GM12878 (cell line): ENCODE measurements around the gene PIWIL4. TPM values are rescaled to one million over a fixed set of nuclear protein-coding genes. Genes with fewer than 3 reads are reported as not detected.

Source experiments
- ATAC-seq: fragments of 200-7000 bp; cut with Tn5 transposase; 3 replicates; pipeline ENCODE4 v1.9.1; 2020; ENCODE audit warnings: mild to moderate bottlenecking, moderate library complexity
- BruUV-seq: library from RNA; stranded (reverse); fragments of 400-500 nt; replicated peaks from 2 replicates; lab custom pipeline; 2021; lab: Mats Ljungman, UMichigan
- CTCF ChIA-PET: fragments of 300-600 bp; sonication (Branson Sonifier 250); formaldehyde crosslinking; extraction: SDS; loops from one replicate; lab custom pipeline; 2021; ENCODE audit warnings: inconsistent platforms; lab: Yijun Ruan, JAX
- POLR2A ChIA-PET: fragments of 350-600 bp; formaldehyde crosslinking; extraction: SDS; loops from one replicate; lab custom pipeline; 2021; ENCODE audit warnings: inconsistent platforms; lab: Charles Lee
- RAD21 ChIA-PET: fragments of 300-600 bp; sonication (Branson Sonifier 250); formaldehyde crosslinking; loops from one replicate; lab custom pipeline; 2023; ENCODE audit warnings: antibody characterized with exemption; ENCODE audit not compliant: unreplicated experiment; lab: Charles Lee
- SMC1A ChIA-PET: fragments of 300-600 bp; sonication (Branson Sonifier 250); formaldehyde crosslinking; loops from one replicate; lab custom pipeline; 2023; ENCODE audit not compliant: unreplicated experiment, uncharacterized antibody; lab: Charles Lee
- DNase-seq: peaks from one replicate; pipeline ENCODE4 v3.0.0-alpha.2; 2011; ENCODE audit warnings: low read depth, low spot score
- FAIRE-seq: peaks from 3 replicates; lab custom pipeline; 2011; peaks lifted over from hg19 to GRCh38; lab: Jason Lieb, UNC
- H2AFZ ChIP-seq: 2 replicates; pipeline ENCODE4 v1.6.0; 2011; ENCODE audit warnings: low read depth, low read length, control low read depth; ENCODE audit not compliant: control insufficient read depth
- H3K27ac ChIP-seq: 2 replicates; pipeline ENCODE4 v1.5.1; 2011; ENCODE audit warnings: control low read depth; ENCODE audit not compliant: control insufficient read depth, insufficient read depth
- H3K27me3 ChIP-seq, 2 experiments: replicated peaks in 1 of 2; 2 replicates each; pipeline versions ENCODE4 v1.6.0 to v1.6.1; 2011; ENCODE audit warnings: low read length in 1 of 2; ENCODE audit not compliant: control insufficient read depth in 2 of 2, insufficient read depth in 2 of 2
- H3K36me3 ChIP-seq, 2 experiments: 2 replicates each; pipeline ENCODE4 v1.5.1; 2011; ENCODE audit warnings: low read length in 1 of 2; ENCODE audit not compliant: control insufficient read depth in 2 of 2, insufficient read depth in 2 of 2
- H3K4me1 ChIP-seq: 2 replicates; pipeline ENCODE4 v1.6.1; 2011; ENCODE audit warnings: mild to moderate bottlenecking, low read length, moderate library complexity, mixed read lengths; ENCODE audit not compliant: control insufficient read depth, insufficient read depth
- H3K4me2 ChIP-seq: 2 replicates; pipeline ENCODE4 v1.6.0; 2011; ENCODE audit warnings: control low read depth; ENCODE audit not compliant: control insufficient read depth, insufficient read depth
- H3K4me3 ChIP-seq: fragments of 200-600 bp; sonication (generic); 2 replicates; pipeline ENCODE4 v1.5.1; 2016
- H3K79me2 ChIP-seq: 2 replicates; pipeline ENCODE4 v1.6.0; 2011; ENCODE audit warnings: low read length; ENCODE audit not compliant: control insufficient read depth, insufficient read depth
- H3K9ac ChIP-seq: 2 replicates; pipeline ENCODE4 v1.8.0; 2011; ENCODE audit warnings: low read length, control low read depth, mixed read lengths; ENCODE audit not compliant: control insufficient read depth, insufficient read depth
- H3K9me3 ChIP-seq: replicated peaks from 3 replicates; pipeline ENCODE4 v1.5.1; 2011; ENCODE audit warnings: mild to moderate bottlenecking, low read length; ENCODE audit not compliant: control insufficient read depth, insufficient read depth
- H4K20me1 ChIP-seq: 2 replicates; pipeline ENCODE4 v1.6.0; 2011; ENCODE audit not compliant: control insufficient read depth, insufficient read depth
- BRCA1 ChIP-seq: IDR thresholded peaks from 2 replicates; pipeline ENCODE4 v1.6.1; 2011; ENCODE audit warnings: low read depth, low read length, improper control_type of control experiment
- JUND ChIP-seq: IDR thresholded peaks from 2 replicates; pipeline ENCODE4 v1.6.1; 2012; ENCODE audit warnings: low read depth, mild to moderate bottlenecking, low read length, improper control_type of control experiment, moderate library complexity
- POLR2A ChIP-seq: IDR thresholded peaks from 2 replicates; pipeline ENCODE4 v1.6.1; 2011; ENCODE audit warnings: low read depth, mild to moderate bottlenecking, low read length
- TARDBP ChIP-seq: IDR thresholded peaks from 2 replicates; pipeline ENCODE4 v1.6.1; 2016; ENCODE audit warnings: borderline replicate concordance
- TBL1XR1 ChIP-seq: IDR thresholded peaks from 2 replicates; pipeline ENCODE4 v1.6.1; 2012; ENCODE audit warnings: low read depth, low read length, improper control_type of control experiment
- TCF3 ChIP-seq: IDR thresholded peaks from 2 replicates; pipeline ENCODE4 v1.6.1; 2012; ENCODE audit warnings: low read depth, mild to moderate bottlenecking, low read length, borderline replicate concordance; ENCODE audit not compliant: insufficient read depth
- ZNF384 ChIP-seq: IDR thresholded peaks from 2 replicates; pipeline ENCODE4 v1.6.1; 2012; ENCODE audit warnings: low read depth, mild to moderate bottlenecking, low read length, improper control_type of control experiment, borderline replicate concordance
- WGBS: methylation state at CpG from one replicate; pipeline ENCODE4 v1.1.6; 2016; ENCODE audit warnings: low lambda C conversion rate; ENCODE audit not compliant: insufficient replicate concordance, insufficient coverage; ENCODE audit errors: missing lambda C conversion rate; 5-methylcytosine and 5-hydroxymethylcytosine counted together
- in situ Hi-C: fragments of 300-500 bp; cut with MboI; formaldehyde crosslinking; loops from 9 replicates; pipeline ENCODE4 v1.14.3; 2018; ENCODE audit warnings: mixed read lengths
- intact Hi-C: fragments of 100-400 bp; cut with micrococcal nuclease; formaldehyde crosslinking; loops from one replicate; pipeline ENCODE4 v1.14.2; 2022; ENCODE audit not compliant: unreplicated experiment
- polyA plus RNA-seq, 11 experiments: library from polyadenylated mRNA; depleted of rRNA in 4 of 11; unstranded in 6 of 11; stranded (reverse) in 5 of 11; fragments of >200 nt; fragmentation: Nextera tagmentation in 4 of 11; fragmentation: Illumina TruSeq in 1 of 11; extraction: Ambion mirVana in 4 of 11; extraction: Trizol in 1 of 11; gene quantifications; 1 replicate in 1 of 11; 2 replicates in 10 of 11; pipeline versions ENCODE4 v1.2.1 to v1.2.3, GENCODE V29; 2011 to 2016; ENCODE audit warnings: inconsistent platforms in 2 of 11, missing spikeins in 2 of 11, low read depth in 1 of 11
- total RNA-seq, 4 experiments: library from RNA; depleted of rRNA in 3 of 4; stranded (reverse); fragments of >200 nt in 3 of 4; fragmentation: Illumina TruSeq in 1 of 4; extraction: Trizol in 1 of 4; gene quantifications; 2 replicates each; pipeline versions ENCODE4 v1.2.1 to v1.2.3, GENCODE V29; 2013 to 2021
- TF ChIP-seq, protein P1 (sequence below): fragments of 150-350 bp; IDR thresholded peaks from 2 replicates; pipeline ENCODE4 v1.6.1; 2014; ENCODE audit warnings: mild to moderate bottlenecking, low read depth, low read length

The PIWIL4 gene
- total and polyA plus RNA-seq, 10 of the 15 experiments (the other 5 are each of a cell fraction or from before 2014, with no cell fraction given) = 0.23 to 13.3 (median 0.47) TPM

DNA sequence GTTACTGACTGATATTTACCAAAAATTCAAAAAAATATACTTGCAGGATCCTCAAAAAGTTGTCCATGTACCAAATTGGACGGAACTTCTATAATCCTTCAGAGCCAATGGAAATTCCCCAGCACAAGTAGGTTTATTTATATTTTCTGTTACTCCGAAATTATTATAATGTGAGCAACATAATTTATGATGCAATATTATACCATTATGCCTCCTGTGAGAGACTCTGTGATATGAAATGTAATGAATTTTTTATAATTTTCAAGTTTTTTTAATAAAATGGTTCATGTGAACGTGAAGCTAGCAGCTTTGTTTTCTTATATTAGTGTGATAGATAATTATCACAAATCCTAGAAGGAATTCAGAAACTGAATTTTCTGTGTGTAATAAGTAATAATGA, 18.2 kb downstream of the PIWIL4 start:
- RAD21 ChIA-PET = interaction anchor here (1.2 to 5.4 kb wide), 6 partner anchors 11 to 67 kb away, joined by 3 to 86 read pairs (median 9); no protein-coding TSS in a partner anchor
- Histone ChIP-seq H3K27ac (no peak overlapping the region), H2AFZ (no peak overlapping the region), H3K4me2 (no peak overlapping the region), H3K79me2 (peaks cover 2% of the 10 kb centered on the region), H3K27me3 (no peaks in the 10 kb centered on the region), H3K9me3 (no peaks in the 10 kb centered on the region), H3K4me3 (no peak overlapping the region), H3K4me1 (peaks cover 22% of the 10 kb centered on the region), H3K9ac (no peak overlapping the region), H4K20me1 (no peaks in the 10 kb centered on the region), H3K36me3 (no peaks in the 10 kb centered on the region)
- CTCF ChIA-PET = interaction anchor here (1.0 to 10.7 kb wide), 7 partner anchors 6 to 66 kb away, joined by 3 to 100 read pairs (median 19); no protein-coding TSS in a partner anchor
- intact Hi-C loops = no loop called here
- FAIRE-seq (no peak), DNase-seq (no peak), ATAC-seq (no peak)
- in situ Hi-C loops = no loop called here
- SMC1A ChIA-PET = interaction anchor here (2.3 to 13.6 kb wide), 5 partner anchors 12 to 65 kb away, joined by 10 to 145 read pairs (median 107); no protein-coding TSS in a partner anchor
- WGBS = 65% methylated on average over 3 of the region's 3 CpGs
- POLR2A ChIA-PET = interaction anchor here (1.0 to 3.9 kb wide), 7 partner anchors 8 to 50 kb away, joined by 3 to 24 read pairs (median 6); no protein-coding TSS in a partner anchor
- no TSS peak for BruUV-seq
- TF ChIP-seq ZNF384 (no peak), POLR2A (no peak), BRCA1 (no peak), JUND (no peak), TCF3 (no peak), TARDBP (no peak), TBL1XR1 (no peak)
- TF ChIP-seq, protein P1, sequence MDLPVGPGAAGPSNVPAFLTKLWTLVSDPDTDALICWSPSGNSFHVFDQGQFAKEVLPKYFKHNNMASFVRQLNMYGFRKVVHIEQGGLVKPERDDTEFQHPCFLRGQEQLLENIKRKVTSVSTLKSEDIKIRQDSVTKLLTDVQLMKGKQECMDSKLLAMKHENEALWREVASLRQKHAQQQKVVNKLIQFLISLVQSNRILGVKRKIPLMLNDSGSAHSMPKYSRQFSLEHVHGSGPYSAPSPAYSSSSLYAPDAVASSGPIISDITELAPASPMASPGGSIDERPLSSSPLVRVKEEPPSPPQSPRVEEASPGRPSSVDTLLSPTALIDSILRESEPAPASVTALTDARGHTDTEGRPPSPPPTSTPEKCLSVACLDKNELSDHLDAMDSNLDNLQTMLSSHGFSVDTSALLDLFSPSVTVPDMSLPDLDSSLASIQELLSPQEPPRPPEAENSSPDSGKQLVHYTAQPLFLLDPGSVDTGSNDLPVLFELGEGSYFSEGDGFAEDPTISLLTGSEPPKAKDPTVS = no peak
- TF ChIP-seq, all 136 proteins: peak for 0
